Measurements from ENCODE around the gene PCSK6.

The PCSK6 gene

DNA sequence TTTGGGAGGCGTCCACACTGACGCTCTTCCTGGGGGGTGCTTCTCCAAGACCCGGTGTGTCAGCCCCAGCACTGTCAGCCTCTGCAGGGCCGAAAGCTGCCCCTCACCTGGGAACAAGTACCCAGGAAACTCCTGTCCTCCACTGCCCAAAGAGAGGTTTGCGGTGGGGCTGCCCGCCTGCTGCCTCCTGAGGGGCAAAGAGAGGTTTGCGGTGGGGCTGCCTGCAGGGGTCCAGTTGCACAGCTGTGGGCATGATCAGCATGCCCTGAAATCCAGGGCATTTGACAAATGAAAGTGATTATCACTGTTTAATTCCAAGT is 179.4 kb downstream of the PCSK6 start:
- H3K4me3 ChIP-seq (ENCODE audit: low read depth, low read length): no peak overlapping the region
- TF ChIP-seq, protein P1, sequence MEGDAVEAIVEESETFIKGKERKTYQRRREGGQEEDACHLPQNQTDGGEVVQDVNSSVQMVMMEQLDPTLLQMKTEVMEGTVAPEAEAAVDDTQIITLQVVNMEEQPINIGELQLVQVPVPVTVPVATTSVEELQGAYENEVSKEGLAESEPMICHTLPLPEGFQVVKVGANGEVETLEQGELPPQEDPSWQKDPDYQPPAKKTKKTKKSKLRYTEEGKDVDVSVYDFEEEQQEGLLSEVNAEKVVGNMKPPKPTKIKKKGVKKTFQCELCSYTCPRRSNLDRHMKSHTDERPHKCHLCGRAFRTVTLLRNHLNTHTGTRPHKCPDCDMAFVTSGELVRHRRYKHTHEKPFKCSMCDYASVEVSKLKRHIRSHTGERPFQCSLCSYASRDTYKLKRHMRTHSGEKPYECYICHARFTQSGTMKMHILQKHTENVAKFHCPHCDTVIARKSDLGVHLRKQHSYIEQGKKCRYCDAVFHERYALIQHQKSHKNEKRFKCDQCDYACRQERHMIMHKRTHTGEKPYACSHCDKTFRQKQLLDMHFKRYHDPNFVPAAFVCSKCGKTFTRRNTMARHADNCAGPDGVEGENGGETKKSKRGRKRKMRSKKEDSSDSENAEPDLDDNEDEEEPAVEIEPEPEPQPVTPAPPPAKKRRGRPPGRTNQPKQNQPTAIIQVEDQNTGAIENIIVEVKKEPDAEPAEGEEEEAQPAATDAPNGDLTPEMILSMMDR (IDR thresholded peaks at IDR 0.05; ENCODE audit: insufficient read depth, low read depth, low read length, missing control alignments): no peak
- no peak for DNase-seq (ENCODE audit: low read depth)

DNA sequence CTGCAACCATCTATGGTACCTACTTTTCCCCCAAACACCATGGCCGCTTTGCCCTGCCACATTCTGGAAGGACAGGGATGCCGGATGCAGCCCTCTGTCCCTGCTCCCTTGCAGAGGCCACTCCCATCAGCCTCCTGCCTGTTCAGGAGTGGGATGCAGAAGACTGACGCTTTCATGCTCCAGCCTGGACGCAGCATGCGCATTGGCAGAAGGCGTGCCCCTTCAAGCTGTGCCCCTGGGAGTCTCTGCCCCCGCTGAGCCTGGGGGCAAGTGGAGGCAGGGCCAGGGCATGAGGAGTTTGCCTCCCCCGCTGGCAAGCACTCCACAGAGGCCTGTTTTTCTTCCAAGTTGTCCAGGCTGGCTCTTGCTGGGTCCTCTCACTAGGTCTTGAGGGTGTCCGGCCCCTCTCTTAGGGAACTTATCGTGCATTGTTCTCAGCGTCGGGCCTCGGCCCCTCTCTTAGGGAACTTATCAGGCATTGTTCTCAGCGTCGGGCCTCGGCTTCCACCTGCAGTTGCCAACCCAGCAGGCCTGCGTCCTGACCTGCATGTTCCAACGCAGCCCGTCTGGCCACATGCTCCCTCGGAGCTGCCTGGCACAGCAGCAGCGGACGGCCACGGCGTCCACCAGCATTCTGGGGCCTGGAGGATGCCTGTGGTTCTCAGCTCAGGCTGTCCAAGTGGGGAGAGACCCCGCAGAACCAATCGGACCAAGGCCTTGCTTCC is 179.9 kb downstream of the PCSK6 start:
- TF ChIP-seq, protein P1 (IDR thresholded peaks at IDR 0.05; ENCODE audit: insufficient read depth, low read depth, low read length, missing control alignments): no peak
- no peak for DNase-seq (ENCODE audit: low read depth)
- H3K4me3 ChIP-seq (ENCODE audit: low read depth, low read length): no peak overlapping the region

DNA sequence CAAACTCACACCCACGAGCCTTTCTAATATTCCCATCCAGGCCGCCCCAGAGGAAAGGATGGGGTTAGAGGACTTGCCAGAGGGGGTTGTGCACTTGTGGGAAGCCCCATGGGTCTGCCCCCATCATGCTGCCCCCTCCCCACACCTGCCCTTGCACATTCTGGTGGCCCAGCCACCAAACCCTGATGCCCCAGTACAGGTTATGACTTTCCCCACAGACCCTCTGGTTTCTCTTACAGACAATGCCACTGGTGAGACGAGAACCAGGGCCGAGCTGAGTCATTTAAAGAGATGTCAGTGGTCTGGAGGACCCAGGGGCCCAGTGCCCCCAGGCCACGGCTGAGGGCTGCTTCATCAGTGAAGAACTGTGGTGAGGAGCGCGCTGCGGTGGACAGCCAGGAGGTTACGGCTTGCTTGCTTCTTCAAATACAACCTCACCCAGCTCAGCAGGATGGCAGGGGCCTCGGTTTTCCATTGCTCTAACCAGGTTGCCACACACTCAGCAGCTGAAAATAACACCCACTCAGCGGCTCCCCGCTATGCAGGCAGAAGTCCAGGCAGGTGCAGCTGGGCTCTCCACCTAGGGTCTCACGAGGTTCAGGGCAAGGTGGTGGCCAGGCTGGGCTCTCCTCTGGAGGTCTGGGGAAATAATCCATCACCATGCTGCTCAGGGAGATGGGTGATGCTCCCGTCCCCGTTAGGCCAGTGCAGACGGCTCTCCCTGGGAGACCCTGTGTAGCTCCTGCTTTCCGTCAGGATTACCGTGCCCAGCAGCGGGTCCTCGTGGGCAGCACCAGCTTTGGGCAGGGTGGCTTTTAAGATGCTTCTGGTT is 180.7 kb downstream of the PCSK6 start:
- H3K4me3 ChIP-seq (ENCODE audit: low read depth, low read length): no peak overlapping the region
- no peak for DNase-seq (ENCODE audit: low read depth)
- TF ChIP-seq, protein P1 (IDR thresholded peaks at IDR 0.05; ENCODE audit: insufficient read depth, low read depth, low read length, missing control alignments): no peak

DNA sequence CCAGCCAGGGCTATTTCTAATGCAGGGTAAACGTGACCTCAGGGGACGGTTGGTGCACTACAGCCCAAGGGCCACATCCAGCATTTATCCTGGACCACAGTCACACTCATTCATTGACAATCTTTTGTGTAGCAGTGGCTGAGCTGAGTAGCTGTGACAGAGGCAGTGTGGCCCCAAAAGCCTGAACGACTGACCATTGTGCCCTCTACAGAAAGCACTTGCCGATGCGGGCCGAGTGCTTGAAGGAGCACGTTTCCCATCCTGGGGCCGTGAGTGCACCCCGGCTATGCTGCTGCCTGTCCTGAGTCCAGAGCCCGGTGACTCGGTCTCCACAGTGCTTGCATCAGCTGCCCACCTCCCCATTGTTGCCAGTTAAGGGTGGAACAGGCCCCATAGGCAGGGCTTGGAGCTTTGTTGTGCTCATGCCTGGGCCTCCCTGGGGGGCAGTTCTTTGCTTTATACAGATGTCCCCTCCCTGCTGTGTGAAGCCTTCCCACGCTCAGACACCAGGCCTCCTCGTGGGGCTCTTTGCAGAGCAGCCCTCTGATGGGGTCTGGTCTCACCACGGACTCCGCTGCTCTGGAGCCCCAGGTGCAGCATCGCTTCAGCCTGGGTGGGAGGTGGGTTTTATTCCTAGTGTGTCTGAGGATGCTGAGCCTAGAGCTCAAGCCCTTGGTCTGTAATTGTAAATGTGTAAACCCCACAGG is 181.5 kb downstream of the PCSK6 start:
- no peak overlapping the region for H3K4me3 ChIP-seq (ENCODE audit: low read depth, low read length)
- DNase-seq (ENCODE audit: low read depth): no peak
- TF ChIP-seq, protein P1 (IDR thresholded peaks at IDR 0.05; ENCODE audit: insufficient read depth, low read depth, low read length, missing control alignments): no peak

DNA sequence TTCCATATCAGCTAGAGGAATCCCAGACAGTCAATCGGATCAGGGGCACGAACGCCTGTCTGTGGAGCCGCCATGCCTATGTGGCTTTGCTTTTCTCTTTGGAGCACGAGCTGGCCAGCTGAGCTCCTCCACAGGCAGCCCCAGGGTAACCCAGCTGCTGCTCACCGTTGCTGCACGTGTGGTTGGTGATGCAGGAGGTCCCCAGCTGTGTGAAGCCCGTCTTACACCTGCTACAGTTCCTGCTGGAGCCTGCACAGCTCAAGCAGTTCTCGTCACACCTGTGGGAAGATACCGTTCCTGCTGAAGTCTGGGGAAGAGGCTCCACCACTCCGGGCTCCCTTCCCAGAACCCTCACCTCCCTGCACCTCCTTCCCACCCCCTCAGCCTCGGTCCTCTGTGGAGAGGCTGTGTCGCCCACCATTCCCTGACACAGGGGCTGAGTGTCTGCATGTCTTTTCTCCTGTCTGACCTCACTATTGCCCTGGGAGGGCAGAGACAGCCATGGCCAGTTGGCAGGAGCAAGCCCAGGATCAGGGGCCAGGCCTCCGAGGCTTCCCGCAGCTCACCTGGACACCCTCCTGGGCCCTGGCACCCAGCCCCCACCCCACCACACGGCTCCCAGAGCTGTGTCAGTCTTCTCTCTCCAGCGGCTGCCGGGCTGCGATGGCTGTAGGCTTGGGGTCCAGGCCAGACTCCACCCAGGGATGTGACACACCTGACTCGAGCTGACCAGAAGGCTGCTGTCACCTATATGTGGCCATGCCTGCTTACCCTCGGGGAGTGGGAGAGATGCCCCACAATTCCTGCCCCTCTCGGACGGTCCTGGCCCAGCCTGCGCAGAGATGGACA is 182.2 kb downstream of the PCSK6 start:
- DNase-seq (ENCODE audit: low read depth): no peak
- TF ChIP-seq, protein P1 (IDR thresholded peaks at IDR 0.05; ENCODE audit: insufficient read depth, low read depth, low read length, missing control alignments): no peak
- no peak overlapping the region for H3K4me3 ChIP-seq (ENCODE audit: low read depth, low read length)

DNA sequence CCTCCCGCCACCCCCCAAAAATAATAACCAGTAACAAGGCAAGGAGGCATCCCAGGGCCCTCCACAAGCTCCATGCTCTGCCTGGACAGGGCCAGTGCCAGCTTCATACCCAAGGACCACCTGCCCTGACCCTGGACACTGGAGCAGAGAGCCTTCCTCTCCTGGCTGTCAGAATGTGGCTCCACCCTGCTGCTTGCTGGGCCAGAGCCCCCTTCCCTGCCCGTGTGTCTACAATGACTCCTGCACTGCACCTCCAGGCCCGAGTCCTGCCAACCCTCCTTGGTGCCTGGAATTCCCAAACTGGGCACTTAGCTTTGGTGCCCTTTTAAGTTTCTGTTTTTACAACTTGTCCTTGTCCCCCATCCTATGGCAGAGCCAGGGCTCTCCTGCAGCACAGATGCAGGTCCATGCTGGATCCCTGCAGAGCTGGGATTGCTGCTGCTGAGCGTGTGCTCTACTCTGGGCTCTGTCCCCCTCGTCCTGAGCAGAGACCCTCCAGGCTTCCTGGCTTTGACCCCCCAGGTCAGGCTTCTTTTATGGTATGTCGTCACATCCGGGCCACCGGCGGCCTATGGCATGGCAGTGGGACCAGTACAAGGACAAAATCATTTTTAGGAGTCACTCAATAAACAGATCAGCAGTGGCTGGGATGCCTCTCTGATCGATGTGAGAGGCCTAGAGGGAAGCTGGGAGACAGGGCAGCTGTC is 183.0 kb downstream of the PCSK6 start:
- H3K4me3 ChIP-seq (ENCODE audit: low read depth, low read length): no peak overlapping the region
- no peak for DNase-seq (ENCODE audit: low read depth)
- TF ChIP-seq, protein P1 (IDR thresholded peaks at IDR 0.05; ENCODE audit: insufficient read depth, low read depth, low read length, missing control alignments): no peak
